K562 (cell line): Measurements from ENCODE around the gene HOXC11. TPM values are rescaled to one million over a fixed set of nuclear protein-coding genes. Genes with fewer than 3 reads are reported as not detected.

Experiments used
- ATAC-seq: fragments of 200-7000 bp; cut with Tn5 transposase; 3 replicates; pipeline ENCODE4 v1.9.1; 2020; ENCODE audit warnings: moderate library complexity
- BruUV-seq: library from RNA; stranded (reverse); fragments of 400-500 nt; replicated peaks from 2 replicates; lab custom pipeline; 2021; lab: Mats Ljungman, UMichigan
- CTCF ChIA-PET: fragments of 300-600 bp; formaldehyde crosslinking; extraction: SDS; loops from one replicate; lab custom pipeline; 2021; ENCODE audit warnings: low intra/inter-chr PET ratio; lab: Yijun Ruan, JAX
- POLR2A ChIA-PET: fragments of 300-600, 350-650 bp; sonication (Branson Sonifier 250); formaldehyde crosslinking; extraction: SDS; loops from one replicate; lab custom pipeline; 2021; ENCODE audit warnings: antibody characterized with exemption, inconsistent platforms; lab: Yijun Ruan, JAX
- DNase-seq, 4 experiments: peaks; one replicate each; pipeline versions ENCODE4 v3.0.0 to v3.0.0-alpha.2; 2011 to 2018; ENCODE audit warnings: low spot score in 3 of 4, mixed read lengths in 3 of 4; ENCODE audit errors: extremely low read depth in 1 of 4
- FAIRE-seq: peaks from 2 replicates; lab custom pipeline; 2011; peaks lifted over from hg19 to GRCh38; lab: Jason Lieb, UNC
- H2AFZ ChIP-seq: 2 replicates; pipeline ENCODE4 v1.6.0; 2011; ENCODE audit warnings: low read depth, low read length, control low read depth, inconsistent platforms
- H3K27ac ChIP-seq: fragments of 200-600 bp; 3 replicates; pipeline ENCODE4 v1.8.0; 2011; ENCODE audit warnings: low read depth, mild to moderate bottlenecking, control low read depth, inconsistent platforms, low read length, moderate library complexity, mixed read lengths; ENCODE audit errors: extremely low read depth
- H3K27me3 ChIP-seq, 2 experiments: fragments of 300-600 bp in 1 of 2; 2 replicates in 1 of 2; 3 replicates in 1 of 2; pipeline versions ENCODE4 v1.6.0 to v1.8.0; 2011; ENCODE audit warnings: inconsistent platforms in 2 of 2, low read length in 2 of 2, mild to moderate bottlenecking in 1 of 2, mixed read lengths in 1 of 2, moderate library complexity in 1 of 2; ENCODE audit not compliant: control insufficient read depth in 2 of 2, insufficient read depth in 2 of 2
- H3K36me3 ChIP-seq: fragments of 300-600 bp; 3 replicates; pipeline ENCODE4 v1.8.0; 2011; ENCODE audit warnings: mild to moderate bottlenecking, low read length, inconsistent platforms; ENCODE audit not compliant: control insufficient read depth, insufficient read depth
- H3K4me1 ChIP-seq, 2 experiments: fragments of 200-600 bp in 1 of 2; replicated peaks in 1 of 2; 2 replicates in 1 of 2; 3 replicates in 1 of 2; pipeline versions ENCODE4 v1.5.1 to v1.8.0; 2011; ENCODE audit warnings: inconsistent platforms in 2 of 2, low read length in 2 of 2, mild to moderate bottlenecking in 1 of 2, mixed read lengths in 1 of 2, moderate library complexity in 1 of 2; ENCODE audit not compliant: control insufficient read depth in 2 of 2, insufficient read depth in 2 of 2
- H3K4me2 ChIP-seq: 2 replicates; pipeline ENCODE4 v1.6.1; 2011; ENCODE audit warnings: low read length, control low read depth, inconsistent platforms, mixed read lengths; ENCODE audit not compliant: insufficient read depth
- H3K4me3 ChIP-seq: fragments of 200-600 bp; sonication (generic), shearing (Covaris generic); 2 replicates; pipeline ENCODE4 v1.5.1; 2016; ENCODE audit warnings: control low read depth, inconsistent platforms
- H3K79me2 ChIP-seq: fragments of 200-600 bp; 3 replicates; pipeline ENCODE4 v1.8.0; 2011; ENCODE audit warnings: low read length, inconsistent platforms; ENCODE audit not compliant: control insufficient read depth, insufficient read depth
- H3K9ac ChIP-seq, 2 experiments: 2 replicates each; pipeline versions ENCODE4 v1.6.0 to v1.6.1; 2011; ENCODE audit warnings: low read depth in 2 of 2, low read length in 2 of 2, control low read depth in 1 of 2, inconsistent platforms in 1 of 2, mild to moderate bottlenecking in 1 of 2, mixed read lengths in 1 of 2; ENCODE audit not compliant: insufficient read depth in 1 of 2
- H3K9me1 ChIP-seq: one replicate; pipeline ENCODE4 v1.6.0; 2011; ENCODE audit warnings: inconsistent platforms, mild to moderate bottlenecking, low read length, moderate library complexity; ENCODE audit not compliant: control insufficient read depth, insufficient read depth
- H3K9me3 ChIP-seq: replicated peaks from 2 replicates; pipeline ENCODE4 v1.5.1; 2011; ENCODE audit warnings: low read depth, low read length, inconsistent platforms; ENCODE audit not compliant: control insufficient read depth, insufficient read depth
- H4K20me1 ChIP-seq: replicated peaks from 2 replicates; pipeline ENCODE4 v1.6.1; 2011; ENCODE audit warnings: low read length, inconsistent platforms, mixed read lengths; ENCODE audit not compliant: control insufficient read depth, insufficient read depth
- CXXC5 ChIP-seq: fragments of 250-450 bp; sonication (Bioruptor Pico); IDR thresholded peaks from 2 replicates; pipeline ENCODE4 v1.8.0; 2022; ENCODE audit warnings: inconsistent platforms, mild to moderate bottlenecking, moderate library complexity
- ESRRA ChIP-seq: fragments of 450-650 bp; IDR thresholded peaks from 2 replicates; pipeline ENCODE4 v1.6.1; 2014; ENCODE audit warnings: low read depth, mild to moderate bottlenecking, moderate library complexity, borderline replicate concordance
- ZNF407 ChIP-seq: fragments of 450-650 bp; IDR thresholded peaks from 2 replicates; pipeline ENCODE4 v1.6.1; 2016; ENCODE audit warnings: low read depth
- ZNF699 ChIP-seq: fragments of 250-450 bp; sonication (Bioruptor Pico); IDR thresholded peaks from 2 replicates; pipeline ENCODE4 v1.8.0; 2021; ENCODE audit warnings: mild to moderate bottlenecking, moderate library complexity; ENCODE audit not compliant: insufficient replicate concordance
- WGBS: fragments of 100-300 bp; shearing (Covaris generic); methylation state at CpG from one replicate; pipeline ENCODE4 v1.1.6; 2016; ENCODE audit warnings: low coverage, mixed read lengths; ENCODE audit not compliant: insufficient coverage; ENCODE audit errors: missing lambda C conversion rate; 5-methylcytosine and 5-hydroxymethylcytosine counted together
- in situ Hi-C: fragments of 300-500 bp; cut with MboI; formaldehyde crosslinking; loops from 4 replicates; pipeline ENCODE4 v1.15.0; 2018; ENCODE audit warnings: inconsistent platforms, mixed read lengths
- intact Hi-C: fragments of 100-400 bp; cut with micrococcal nuclease; formaldehyde crosslinking; loops from 2 replicates; pipeline ENCODE4 v1.14.2; 2022
- polyA plus RNA-seq, 8 experiments: library from polyadenylated mRNA; depleted of rRNA in 4 of 8; stranded (reverse) in 5 of 8; unstranded in 3 of 8; fragments of >200 nt; fragmentation: Nextera tagmentation in 2 of 8; fragmentation: Illumina TruSeq in 1 of 8; extraction: Ambion mirVana in 2 of 8; extraction: Trizol in 1 of 8; gene quantifications; 2 replicates each; pipeline versions ENCODE4 v1.2.1 to v1.2.3, GENCODE V29; 2011 to 2014; ENCODE audit warnings: inconsistent platforms in 1 of 8, missing spikeins in 1 of 8
- total RNA-seq, 7 experiments: library from RNA; depleted of rRNA in 6 of 7; stranded (reverse); fragments of >200 nt in 6 of 7; fragmentation: Illumina TruSeq in 2 of 7; extraction: Trizol in 2 of 7; gene quantifications; 2 replicates each; pipeline versions ENCODE4 v1.2.1 to v1.2.3, GENCODE V29; 2011 to 2021; ENCODE audit warnings: low replicate concordance in 1 of 7

The HOXC11 gene
- total and polyA plus RNA-seq, 9 of the 15 experiments (the other 6 are each of a cell fraction or from before 2014, with no cell fraction given) = not detected

- H3K4me3 ChIP-seq = no peak overlapping the region
- H3K9ac ChIP-seq = peak overlapping the region in 1 of 2 experiments; percentile 22; a peak in 1 of 4 replicates
- no peaks in the 10 kb centered on the region for H3K36me3 ChIP-seq
- no peak for FAIRE-seq
- no peak overlapping the region for H3K4me2 ChIP-seq
- no TSS peak for BruUV-seq
- WGBS = 22% methylated on average over 31 of the region's 34 CpGs
- no peak overlapping the region for H2AFZ ChIP-seq
- H3K27me3 ChIP-seq = peaks cover 41 to 61% of the 10 kb centered on the region in 2 experiments
- ATAC-seq = no peak
- in situ Hi-C loops (no loop called here), intact Hi-C loops (no loop called here)
- H3K9me1 ChIP-seq = no peaks in the 10 kb centered on the region
- no peaks in the 10 kb centered on the region for H3K79me2 ChIP-seq
- ChIA-PET POLR2A (interaction anchor here (0.7 kb wide), 1 partner anchor 606 kb away, joined by 4 read pairs; no protein-coding TSS in a partner anchor), CTCF (no interaction called here)
- TF ChIP-seq CXXC5 (CRISPR knock-in tag) = no peak
- no peak for TF ChIP-seq ZNF699
- TF ChIP-seq ESRRA = peak; percentile 61; the same call in 1 of the 2 replicates
- peak; percentile 33; the same call in 1 of the 2 replicates for TF ChIP-seq ZNF407
- no peaks in the 10 kb centered on the region for H3K9me3 ChIP-seq
- peaks cover 6% of the 10 kb centered on the region for H4K20me1 ChIP-seq
- no peak overlapping the region for H3K27ac ChIP-seq
- DNase-seq = no peak
- peaks cover 12 to 47% of the 10 kb centered on the region in 2 experiments; a peak in 4 of 5 replicates for H3K4me1 ChIP-seq
Observed at GRCh38 chr12:53950789-53951576, 21.9 kb upstream of the HOXC11 start.
